H1 (cell line): ENCODE results near the gene FHL1.

Source experiments
- BRCA1 ChIP-seq: IDR thresholded peaks from 2 replicates; pipeline ENCODE4 v1.6.1; 2012; ENCODE audit warnings: low read depth, low read length, improper control_type of control experiment
- JUND ChIP-seq: IDR thresholded peaks from 2 replicates; pipeline ENCODE4 v1.6.1; 2011; ENCODE audit warnings: mild to moderate bottlenecking, improper control_type of control experiment, low read length
- SIN3A ChIP-seq, 2 experiments: IDR thresholded peaks in 1 of 2; conservative IDR thresholded peaks in 1 of 2; 2 replicates each; pipeline ENCODE4 v1.6.1; 2011 to 2012; ENCODE audit warnings: low read length in 2 of 2, improper control_type of control experiment in 1 of 2, low read depth in 1 of 2, mild to moderate bottlenecking in 1 of 2
- SP1 ChIP-seq: IDR thresholded peaks from 2 replicates; pipeline ENCODE4 v1.6.1; 2011; ENCODE audit warnings: low read depth, low read length
- TAF1 ChIP-seq: IDR thresholded peaks from 2 replicates; pipeline ENCODE4 v1.6.1; 2011; ENCODE audit warnings: mild to moderate bottlenecking, low read depth, low read length
- YY1 ChIP-seq: IDR thresholded peaks from 2 replicates; pipeline ENCODE4 v1.6.1; 2011; ENCODE audit warnings: low read depth, mild to moderate bottlenecking, low read length
- TF ChIP-seq, protein P1 (sequence below), 3 experiments: IDR thresholded peaks; 1 replicate in 2 of 3; 2 replicates in 1 of 3; pipeline versions ENCODE4 v1.5.1 to v1.6.1; 2011; ENCODE audit warnings: low read length in 3 of 3, mild to moderate bottlenecking in 3 of 3, inconsistent platforms in 2 of 3, low read depth in 1 of 3, moderate library complexity in 1 of 3; ENCODE audit not compliant: insufficient read depth in 1 of 3; ENCODE audit errors: control extremely low read depth in 1 of 3
- TF ChIP-seq, protein P2 (sequence below): IDR thresholded peaks from 2 replicates; pipeline ENCODE4 v1.6.1; 2011; ENCODE audit warnings: low read length, improper control_type of control experiment

DNA sequence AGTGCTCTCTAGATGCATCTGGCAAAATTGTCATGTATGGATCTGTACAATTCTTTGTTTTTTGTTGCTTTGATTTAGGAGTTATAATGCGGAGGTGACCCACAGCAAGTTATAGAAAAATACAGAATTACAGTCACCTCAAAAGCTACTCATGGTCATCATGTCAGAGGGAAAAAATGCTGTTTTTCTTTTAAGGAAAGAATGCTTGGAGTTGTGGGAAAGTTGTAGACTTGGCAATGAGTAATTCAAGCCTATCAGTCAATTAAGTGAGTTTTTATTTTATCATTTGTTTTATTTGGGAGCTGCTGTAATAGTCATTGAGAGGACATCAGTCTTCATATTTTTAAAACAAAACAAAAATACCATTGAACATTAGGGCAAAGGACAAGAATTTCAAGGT lies 16.4 kb downstream of the FHL1 start:
- TF ChIP-seq, protein P1, sequence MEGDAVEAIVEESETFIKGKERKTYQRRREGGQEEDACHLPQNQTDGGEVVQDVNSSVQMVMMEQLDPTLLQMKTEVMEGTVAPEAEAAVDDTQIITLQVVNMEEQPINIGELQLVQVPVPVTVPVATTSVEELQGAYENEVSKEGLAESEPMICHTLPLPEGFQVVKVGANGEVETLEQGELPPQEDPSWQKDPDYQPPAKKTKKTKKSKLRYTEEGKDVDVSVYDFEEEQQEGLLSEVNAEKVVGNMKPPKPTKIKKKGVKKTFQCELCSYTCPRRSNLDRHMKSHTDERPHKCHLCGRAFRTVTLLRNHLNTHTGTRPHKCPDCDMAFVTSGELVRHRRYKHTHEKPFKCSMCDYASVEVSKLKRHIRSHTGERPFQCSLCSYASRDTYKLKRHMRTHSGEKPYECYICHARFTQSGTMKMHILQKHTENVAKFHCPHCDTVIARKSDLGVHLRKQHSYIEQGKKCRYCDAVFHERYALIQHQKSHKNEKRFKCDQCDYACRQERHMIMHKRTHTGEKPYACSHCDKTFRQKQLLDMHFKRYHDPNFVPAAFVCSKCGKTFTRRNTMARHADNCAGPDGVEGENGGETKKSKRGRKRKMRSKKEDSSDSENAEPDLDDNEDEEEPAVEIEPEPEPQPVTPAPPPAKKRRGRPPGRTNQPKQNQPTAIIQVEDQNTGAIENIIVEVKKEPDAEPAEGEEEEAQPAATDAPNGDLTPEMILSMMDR (IDR thresholded peaks at IDR 0.05; ENCODE audit: control extremely low read depth in 1 of 3, insufficient read depth in 1 of 3, low read depth in 1 of 3, low read length in 3 of 3): no peak
- TF ChIP-seq YY1: no peak
- no peak for TF ChIP-seq SIN3A (conservative IDR thresholded peaks at IDR 0.05 in 1 of 2, IDR thresholded peaks at IDR 0.05 in 1 of 2; ENCODE audit: low read depth in 1 of 2, low read length in 2 of 2)
- TF ChIP-seq SP1: no peak
- TF ChIP-seq JUND: no peak
- no peak for TF ChIP-seq BRCA1
- TF ChIP-seq, protein P2, sequence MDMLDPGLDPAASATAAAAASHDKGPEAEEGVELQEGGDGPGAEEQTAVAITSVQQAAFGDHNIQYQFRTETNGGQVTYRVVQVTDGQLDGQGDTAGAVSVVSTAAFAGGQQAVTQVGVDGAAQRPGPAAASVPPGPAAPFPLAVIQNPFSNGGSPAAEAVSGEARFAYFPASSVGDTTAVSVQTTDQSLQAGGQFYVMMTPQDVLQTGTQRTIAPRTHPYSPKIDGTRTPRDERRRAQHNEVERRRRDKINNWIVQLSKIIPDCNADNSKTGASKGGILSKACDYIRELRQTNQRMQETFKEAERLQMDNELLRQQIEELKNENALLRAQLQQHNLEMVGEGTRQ: no peak
- no peak for TF ChIP-seq TAF1
